H1 (cell line): ENCODE measurements around the gene IQSEC3. TPM values are rescaled to one million over a fixed set of nuclear protein-coding genes. Genes with fewer than 3 reads are reported as not detected.

Source experiments
- CTCF ChIA-PET: fragments of 300-600 bp; sonication (Branson Sonifier 250); formaldehyde crosslinking; loops from one replicate; lab custom pipeline; 2021; ENCODE audit not compliant: partially characterized antibody; lab: Charles Lee
- POLR2A ChIA-PET: fragments of 300-600 bp; sonication (Branson Sonifier 250); formaldehyde crosslinking; loops from one replicate; lab custom pipeline; 2021; ENCODE audit warnings: inconsistent platforms; ENCODE audit not compliant: partially characterized antibody; lab: Charles Lee
- DNase-seq, 2 experiments: peaks; one replicate each; pipeline versions ENCODE4 v3.0.0 to v3.0.0-alpha.2; 2010 to 2022; ENCODE audit warnings: low spot score in 2 of 2, low read depth in 1 of 2, mixed read lengths in 1 of 2
- FAIRE-seq: peaks from 2 replicates; lab custom pipeline; 2011; peaks lifted over from hg19 to GRCh38; lab: Jason Lieb, UNC
- H2AFZ ChIP-seq: 2 replicates; pipeline ENCODE4 v1.8.1; 2012; ENCODE audit warnings: low read length, inconsistent platforms
- H2AK5ac ChIP-seq: 2 replicates; pipeline ENCODE4 v1.6.1; 2013; ENCODE audit warnings: low read depth, low read length
- H2BK120ac ChIP-seq: replicated peaks from 2 replicates; pipeline ENCODE3; 2013; ENCODE audit warnings: low read depth, low read length, inconsistent platforms
- H2BK12ac ChIP-seq: 2 replicates; pipeline ENCODE4 v1.6.1; 2013; ENCODE audit warnings: low read depth, low read length
- H2BK15ac ChIP-seq: 2 replicates; pipeline ENCODE4 v1.6.1; 2013; ENCODE audit warnings: low read length
- H2BK20ac ChIP-seq: 2 replicates; pipeline ENCODE4 v1.6.1; 2013; ENCODE audit warnings: low read length
- H2BK5ac ChIP-seq: 2 replicates; pipeline ENCODE4 v1.6.1; 2013; ENCODE audit warnings: low read depth, low read length
- H3K14ac ChIP-seq: 2 replicates; pipeline ENCODE4 v1.6.1; 2013; ENCODE audit warnings: inconsistent platforms; ENCODE audit not compliant: insufficient read length
- H3K18ac ChIP-seq: 2 replicates; pipeline ENCODE4 v1.6.1; 2013; ENCODE audit warnings: low read length; ENCODE audit errors: extremely low read depth
- H3K23ac ChIP-seq: 2 replicates; pipeline ENCODE4 v1.6.1; 2013; ENCODE audit warnings: inconsistent platforms; ENCODE audit not compliant: insufficient read length
- H3K23me2 ChIP-seq: 2 replicates; pipeline ENCODE4 v1.6.1; 2013; ENCODE audit warnings: low read depth, low read length
- H3K27ac ChIP-seq: 2 replicates; pipeline ENCODE4 v1.6.1; 2011; ENCODE audit warnings: low read depth, low read length, inconsistent platforms
- H3K27me3 ChIP-seq, 4 experiments: replicated peaks in 1 of 4; 1 replicate in 1 of 4; 2 replicates in 3 of 4; pipeline versions ENCODE4 v1.6.1 to v1.8.1; 2011 to 2013; ENCODE audit warnings: low read length in 3 of 4, mild to moderate bottlenecking in 3 of 4, inconsistent platforms in 2 of 4, mixed read lengths in 2 of 4, moderate library complexity in 1 of 4; ENCODE audit not compliant: control insufficient read depth in 3 of 4, insufficient read depth in 3 of 4; ENCODE audit errors: extremely low read depth in 1 of 4
- H3K36me3 ChIP-seq, 4 experiments: 2 replicates each; pipeline versions ENCODE4 v1.6.1 to v1.8.1; 2011 to 2013; ENCODE audit warnings: mild to moderate bottlenecking in 4 of 4, low read length in 3 of 4, moderate library complexity in 2 of 4, control low read depth in 1 of 4, inconsistent platforms in 1 of 4; ENCODE audit not compliant: insufficient read depth in 4 of 4, control insufficient read depth in 2 of 4
- H3K4ac ChIP-seq: replicated peaks from 2 replicates; pipeline ENCODE3; 2013; ENCODE audit warnings: low read length, low read depth, mixed read lengths, inconsistent platforms; ENCODE audit not compliant: insufficient read length
- H3K4me1 ChIP-seq, 4 experiments: replicated peaks in 1 of 4; 1 replicate in 1 of 4; 2 replicates in 3 of 4; pipeline versions ENCODE4 v1.6.1 to v1.8.1; 2011 to 2013; ENCODE audit warnings: low read length in 3 of 4, inconsistent platforms in 2 of 4, mixed read lengths in 1 of 4; ENCODE audit not compliant: insufficient read depth in 4 of 4, control insufficient read depth in 3 of 4
- H3K4me2 ChIP-seq, 2 experiments: 2 replicates each; pipeline versions ENCODE4 v1.6.1 to v1.8.1; 2011 to 2013; ENCODE audit warnings: low read depth in 2 of 2, low read length in 2 of 2, control low read depth in 1 of 2, inconsistent platforms in 1 of 2, mild to moderate bottlenecking in 1 of 2; ENCODE audit not compliant: insufficient read depth in 1 of 2
- H3K4me3 ChIP-seq, 4 experiments: fragments of 200-600, 300-600 bp in 1 of 4; sonication (generic), shearing (Covaris generic), sonication (Bioruptor Twin) in 1 of 4; 2 replicates each; pipeline versions ENCODE4 v1.5.1 to v1.8.1; 2011 to 2016; ENCODE audit warnings: low read length in 4 of 4, low read depth in 3 of 4, control low read depth in 2 of 4, inconsistent platforms in 2 of 4, mild to moderate bottlenecking in 2 of 4, mixed read lengths in 1 of 4, moderate library complexity in 1 of 4; ENCODE audit not compliant: insufficient read depth in 2 of 4; ENCODE audit errors: extremely low read depth in 1 of 4
- H3K56ac ChIP-seq: replicated peaks from 2 replicates; pipeline ENCODE3; 2013; ENCODE audit warnings: low read depth, mild to moderate bottlenecking, mixed read lengths, low read length, inconsistent platforms; ENCODE audit not compliant: insufficient read length
- H3K79me1 ChIP-seq: 2 replicates; pipeline ENCODE4 v1.6.1; 2013; ENCODE audit warnings: low read depth, low read length, control low read depth
- H3K79me2 ChIP-seq, 2 experiments: 2 replicates each; pipeline versions ENCODE4 v1.6.1 to v1.8.1; 2012 to 2013; ENCODE audit warnings: low read length in 2 of 2, mild to moderate bottlenecking in 2 of 2, inconsistent platforms in 1 of 2; ENCODE audit not compliant: insufficient read depth in 2 of 2, control insufficient read depth in 1 of 2
- H3K9ac ChIP-seq, 4 experiments: replicated peaks in 1 of 4; 1 replicate in 1 of 4; 2 replicates in 3 of 4; pipeline versions ENCODE4 v1.6.1 to v1.8.1; 2011 to 2013; ENCODE audit warnings: low read depth in 3 of 4, low read length in 3 of 4, control low read depth in 2 of 4, mild to moderate bottlenecking in 2 of 4, moderate library complexity in 2 of 4, inconsistent platforms in 1 of 4; ENCODE audit errors: extremely low read depth in 1 of 4
- H3K9me3 ChIP-seq, 2 experiments: 2 replicates each; pipeline versions ENCODE4 v1.6.1 to v1.8.1; 2012 to 2013; ENCODE audit warnings: mild to moderate bottlenecking in 2 of 2, moderate library complexity in 2 of 2, control low read depth in 1 of 2, inconsistent platforms in 1 of 2, low read depth in 1 of 2, low read length in 1 of 2, mixed read lengths in 1 of 2; ENCODE audit not compliant: insufficient read depth in 2 of 2
- H4K20me1 ChIP-seq, 2 experiments: replicated peaks in 1 of 2; 2 replicates each; pipeline versions ENCODE3 to v1.8.1; 2011 to 2013; ENCODE audit warnings: inconsistent platforms in 2 of 2, low read length in 2 of 2, mild to moderate bottlenecking in 1 of 2; ENCODE audit not compliant: insufficient read depth in 2 of 2, control insufficient read depth in 1 of 2
- H4K5ac ChIP-seq: 2 replicates; pipeline ENCODE4 v1.6.1; 2013; ENCODE audit warnings: low read length, low read depth, mixed read lengths, inconsistent platforms; ENCODE audit not compliant: insufficient read length
- H4K8ac ChIP-seq: 2 replicates; pipeline ENCODE4 v1.8.0; 2013; ENCODE audit warnings: mild to moderate bottlenecking, moderate library complexity, low read length, inconsistent platforms; ENCODE audit not compliant: insufficient read depth; ENCODE audit errors: extremely low read depth
- H4K91ac ChIP-seq: replicated peaks from 2 replicates; pipeline ENCODE3; 2013; ENCODE audit warnings: low read length, mixed read lengths, inconsistent platforms; ENCODE audit not compliant: insufficient read length
- CHD1 ChIP-seq: IDR thresholded peaks from 2 replicates; pipeline ENCODE4 v1.6.1; 2012; ENCODE audit warnings: low read depth, low read length, improper control_type of control experiment
- CREB1 ChIP-seq: IDR thresholded peaks from 2 replicates; pipeline ENCODE4 v1.6.1; 2012; ENCODE audit warnings: inconsistent platforms
- EGR1 ChIP-seq: IDR thresholded peaks from 2 replicates; pipeline ENCODE4 v1.6.1; 2011; ENCODE audit warnings: low read depth, low read length, borderline replicate concordance
- FOSL1 ChIP-seq: IDR thresholded peaks from 2 replicates; pipeline ENCODE4 v1.6.1; 2011; ENCODE audit warnings: mild to moderate bottlenecking, low read depth, low read length, moderate library complexity; ENCODE audit not compliant: insufficient read depth
- KDM4A ChIP-seq: IDR thresholded peaks from one replicate; pipeline ENCODE4 v1.7.1; 2012; ENCODE audit warnings: low read depth, mild to moderate bottlenecking, moderate library complexity, low read length, inconsistent platforms; ENCODE audit not compliant: severe bottlenecking
- NANOG ChIP-seq: IDR thresholded peaks from 2 replicates; pipeline ENCODE4 v1.6.1; 2011; ENCODE audit warnings: low read length, low read depth, mild to moderate bottlenecking, inconsistent platforms; ENCODE audit not compliant: insufficient read depth, poor library complexity, severe bottlenecking
- RBBP5 ChIP-seq: IDR thresholded peaks from 2 replicates; pipeline ENCODE4 v1.7.1; 2012; ENCODE audit warnings: low read depth, mild to moderate bottlenecking, inconsistent platforms, low read length, moderate library complexity, borderline replicate concordance
- SIRT6 ChIP-seq: IDR thresholded peaks from one replicate; pipeline ENCODE4 v1.7.1; 2012; ENCODE audit warnings: low read length, inconsistent platforms
- SP4 ChIP-seq: IDR thresholded peaks from 2 replicates; pipeline ENCODE4 v1.6.1; 2012; ENCODE audit warnings: low read length, inconsistent platforms
- TEAD4 ChIP-seq: IDR thresholded peaks from 2 replicates; pipeline ENCODE4 v1.6.1; 2012; ENCODE audit warnings: low read depth, low read length, inconsistent platforms, mixed read lengths
- YY1 ChIP-seq: IDR thresholded peaks from 2 replicates; pipeline ENCODE4 v1.6.1; 2011; ENCODE audit warnings: low read depth, mild to moderate bottlenecking, low read length
- ZNF274 ChIP-seq: IDR thresholded peaks from 2 replicates; pipeline ENCODE4 v1.7.0; 2012; ENCODE audit warnings: low read length, borderline replicate concordance; ENCODE audit errors: extremely low read depth
- WGBS, 2 experiments: shearing (Covaris generic) in 1 of 2; methylation state at CpG; one replicate each; pipeline versions ENCODE4 v1.1.6 to v1.1.7; 2013 to 2015; ENCODE audit warnings: low lambda C conversion rate in 2 of 2, mixed read lengths in 2 of 2, inconsistent platforms in 1 of 2, low coverage in 1 of 2, missing lambda C conversion rate in 1 of 2; ENCODE audit not compliant: insufficient replicate concordance in 2 of 2, insufficient coverage in 1 of 2, insufficient read length in 1 of 2; ENCODE audit errors: extremely low coverage in 1 of 2, missing lambda C conversion rate in 1 of 2; 5-methylcytosine and 5-hydroxymethylcytosine counted together
- polyA plus RNA-seq, 7 experiments: library from polyadenylated mRNA; depleted of rRNA in 3 of 7; stranded (reverse) in 5 of 7; unstranded in 2 of 7; fragments of >200 nt in 5 of 7; fragments of 200-250 nt in 2 of 7; gene quantifications; 1 replicate in 5 of 7; 2 replicates in 1 of 7; 4 replicates in 1 of 7; pipeline versions ENCODE4 v1.2.1 to v1.2.3, GENCODE V29; 2011 to 2013; ENCODE audit warnings: missing spikeins in 2 of 7, mixed read lengths in 2 of 7
- total RNA-seq: library from RNA; stranded (reverse); fragmentation: NEBNext Ultra II Directional; extraction: Animal tissue kit (Norgen Biotek cat#: 25700); gene quantifications from 2 replicates; pipeline ENCODE4 v1.2.1, GENCODE V29; 2021
- TF ChIP-seq, protein P1 (sequence below): IDR thresholded peaks from 2 replicates; pipeline ENCODE4 v1.6.1; 2011; ENCODE audit warnings: low read depth, mild to moderate bottlenecking, low read length; ENCODE audit not compliant: insufficient read depth

IQSEC3 gene
- total and polyA plus RNA-seq, 2 of the 8 experiments (the other 6 are each of a cell fraction or from before 2014, with no cell fraction given) = 1.2 to 3.1 TPM

DNA sequence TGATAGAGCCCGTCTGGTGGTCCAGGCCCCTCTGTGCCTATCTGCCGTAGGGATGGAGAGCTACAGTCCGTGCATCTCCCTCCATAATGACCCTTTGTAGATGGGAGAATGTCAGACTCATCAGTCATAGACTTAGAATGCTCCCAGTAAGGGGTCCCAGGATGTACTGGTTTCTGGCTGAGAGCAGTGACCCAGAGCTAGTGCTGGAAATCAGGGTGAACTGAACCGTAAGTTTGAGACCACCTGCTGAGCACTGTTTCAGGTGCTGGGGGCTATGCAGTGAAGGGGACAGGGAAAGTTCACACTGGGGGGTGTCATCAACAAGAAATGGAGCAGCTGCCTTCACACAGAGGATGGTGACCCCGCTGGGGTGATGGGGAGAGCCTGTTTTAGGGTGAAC, 113.3 kb downstream of the IQSEC3 start:
- CTCF ChIA-PET = interaction anchor here (1.1 to 5.8 kb wide), 6 partner anchors 10 to 74 kb away, joined by 3 to 60 read pairs (median 15); no protein-coding TSS in a partner anchor
- Histone ChIP-seq H3K56ac (no peak overlapping the region), H3K14ac (no peak overlapping the region), H3K18ac (no peak overlapping the region), H2AK5ac (no peak overlapping the region), H3K23ac (no peak overlapping the region), H3K23me2 (no peaks in the 10 kb centered on the region), H4K20me1 (no peaks in the 10 kb centered on the region), H2BK12ac (no peak overlapping the region; the same call in 1 of the 2 replicates), H4K5ac (no peak overlapping the region), H2BK20ac (no peak overlapping the region), H3K4ac (no peak overlapping the region), H2AFZ (no peak overlapping the region), H3K79me1 (no peaks in the 10 kb centered on the region), H3K79me2 (no peaks in the 10 kb centered on the region), H3K27me3 (no peaks in the 10 kb centered on the region; a peak in 1 of 7 replicates), H2BK120ac (no peak overlapping the region), H4K91ac (no peak overlapping the region), H3K27ac (no peak overlapping the region), H3K9ac (no peak overlapping the region), H2BK15ac (no peak overlapping the region), H3K4me3 (no peak overlapping the region), H3K4me1 (peaks cover 0 to 12% (median 7%) of the 10 kb centered on the region in 4 experiments; a peak in 6 of 7 replicates), H4K8ac (no peak overlapping the region), H2BK5ac (no peak overlapping the region), H3K9me3 (no peaks in the 10 kb centered on the region), H3K36me3 (no peaks in the 10 kb centered on the region), H3K4me2 (no peak overlapping the region)
- FAIRE-seq (no peak), DNase-seq (no peak)
- 87% methylated on average over 5 of the region's 5 CpGs; no CpG with 5 or more reads in 1 of the 2 experiments for WGBS, 2 experiments
- TF ChIP-seq FOSL1 = no peak
- no peak for TF ChIP-seq NANOG
- TF ChIP-seq ZNF274 = no peak
- TF ChIP-seq RBBP5 = no peak
- TF ChIP-seq CREB1 = no peak
- TF ChIP-seq SIRT6 = no peak
- no peak for TF ChIP-seq EGR1
- no peak for TF ChIP-seq CHD1
- no peak for TF ChIP-seq YY1
- TF ChIP-seq TEAD4 = no peak
- no peak for TF ChIP-seq KDM4A
- no peak for TF ChIP-seq SP4
- TF ChIP-seq, protein P1, sequence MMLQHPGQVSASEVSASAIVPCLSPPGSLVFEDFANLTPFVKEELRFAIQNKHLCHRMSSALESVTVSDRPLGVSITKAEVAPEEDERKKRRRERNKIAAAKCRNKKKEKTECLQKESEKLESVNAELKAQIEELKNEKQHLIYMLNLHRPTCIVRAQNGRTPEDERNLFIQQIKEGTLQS = no peak
- POLR2A ChIA-PET = interaction anchor here (1.4 to 1.5 kb wide), 2 partner anchors 8 to 23 kb away, joined by 3 to 6 read pairs; no protein-coding TSS in a partner anchor
